DND-41 (cell line): Measurements from ENCODE around the gene ZNF526.

ENCODE experiments used
- EZH2 ChIP-seq: IDR thresholded peaks from 3 replicates; pipeline ENCODE4 v1.6.1; 2012; ENCODE audit warnings: borderline replicate concordance, low read depth, mild to moderate bottlenecking, moderate library complexity, low read length, inconsistent platforms; ENCODE audit not compliant: severe bottlenecking
- TF ChIP-seq, protein P1 (sequence below): IDR thresholded peaks from 2 replicates; pipeline ENCODE4 v1.5.1; 2012; ENCODE audit warnings: borderline replicate concordance, low read length, moderate library complexity, mild to moderate bottlenecking; ENCODE audit not compliant: poor library complexity, severe bottlenecking; ENCODE audit errors: extremely low read depth

DNA sequence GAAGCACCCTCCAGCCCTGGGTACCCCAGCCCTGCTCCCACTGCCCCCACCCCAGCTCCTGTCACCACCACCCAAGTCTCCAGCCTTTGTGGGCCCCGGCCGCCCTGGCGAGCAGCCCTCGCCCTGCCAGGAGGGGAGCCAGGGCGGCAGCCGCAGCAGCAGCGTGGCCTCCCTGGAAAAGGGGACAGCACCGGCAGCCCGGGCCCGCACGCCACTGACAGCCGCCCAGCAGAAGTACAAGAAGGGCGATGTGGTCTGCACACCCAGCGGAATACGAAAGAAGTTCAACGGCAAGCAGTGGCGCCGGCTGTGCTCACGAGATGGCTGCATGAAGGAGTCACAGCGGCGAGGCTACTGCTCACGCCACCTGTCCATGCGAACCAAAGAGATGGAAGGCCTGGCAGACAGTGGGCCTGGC is 52.9 kb downstream of the ZNF526 start:
- TF ChIP-seq, protein P1, sequence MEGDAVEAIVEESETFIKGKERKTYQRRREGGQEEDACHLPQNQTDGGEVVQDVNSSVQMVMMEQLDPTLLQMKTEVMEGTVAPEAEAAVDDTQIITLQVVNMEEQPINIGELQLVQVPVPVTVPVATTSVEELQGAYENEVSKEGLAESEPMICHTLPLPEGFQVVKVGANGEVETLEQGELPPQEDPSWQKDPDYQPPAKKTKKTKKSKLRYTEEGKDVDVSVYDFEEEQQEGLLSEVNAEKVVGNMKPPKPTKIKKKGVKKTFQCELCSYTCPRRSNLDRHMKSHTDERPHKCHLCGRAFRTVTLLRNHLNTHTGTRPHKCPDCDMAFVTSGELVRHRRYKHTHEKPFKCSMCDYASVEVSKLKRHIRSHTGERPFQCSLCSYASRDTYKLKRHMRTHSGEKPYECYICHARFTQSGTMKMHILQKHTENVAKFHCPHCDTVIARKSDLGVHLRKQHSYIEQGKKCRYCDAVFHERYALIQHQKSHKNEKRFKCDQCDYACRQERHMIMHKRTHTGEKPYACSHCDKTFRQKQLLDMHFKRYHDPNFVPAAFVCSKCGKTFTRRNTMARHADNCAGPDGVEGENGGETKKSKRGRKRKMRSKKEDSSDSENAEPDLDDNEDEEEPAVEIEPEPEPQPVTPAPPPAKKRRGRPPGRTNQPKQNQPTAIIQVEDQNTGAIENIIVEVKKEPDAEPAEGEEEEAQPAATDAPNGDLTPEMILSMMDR: no peak
- no peak for TF ChIP-seq EZH2
